Brain microvascular endothelial cell (primary cell): ENCODE results near the gene TMEM178B.
"Not testable (repeated sequence)": the region's sequence is repeated elsewhere in the genome, so short reads cannot be mapped to it uniquely, and the experiment has no call there.

Source experiments
- DNase-seq: peaks from one replicate; pipeline ENCODE4 v3.0.0-alpha.2; 2020
- H3K27ac ChIP-seq: fragments of 250-450 bp; sonication (Bioruptor Pico); 2 replicates; pipeline ENCODE4 v1.5.1; 2020; ENCODE audit warnings: mild to moderate bottlenecking, moderate library complexity
- H3K27me3 ChIP-seq: fragments of 250-450 bp; sonication (Bioruptor Pico); replicated peaks from 2 replicates; pipeline ENCODE4 v1.5.1; 2020; ENCODE audit warnings: mild to moderate bottlenecking
- H3K36me3 ChIP-seq: fragments of 250-450 bp; sonication (Bioruptor Pico); replicated peaks from 2 replicates; pipeline ENCODE4 v1.5.1; 2020; ENCODE audit warnings: mild to moderate bottlenecking
- H3K4me3 ChIP-seq: 2 replicates; pipeline ENCODE4 v1.5.1; 2011; ENCODE audit warnings: low read depth, mild to moderate bottlenecking, control low read depth, low read length, moderate library complexity
- in situ Hi-C: cut with HindIII; loops from 2 replicates; pipeline ENCODE4 v1.10.0; 2017; ENCODE audit warnings: low sequenced_read_pairs, low pct_ligation_motif_present
- TF ChIP-seq, protein P1 (sequence below): IDR thresholded peaks from 2 replicates; pipeline ENCODE4 v1.5.1; 2011; ENCODE audit warnings: low read depth, mild to moderate bottlenecking, moderate library complexity, low read length, control low read depth, inconsistent platforms; ENCODE audit errors: missing control alignments

The TMEM178B gene

DNA sequence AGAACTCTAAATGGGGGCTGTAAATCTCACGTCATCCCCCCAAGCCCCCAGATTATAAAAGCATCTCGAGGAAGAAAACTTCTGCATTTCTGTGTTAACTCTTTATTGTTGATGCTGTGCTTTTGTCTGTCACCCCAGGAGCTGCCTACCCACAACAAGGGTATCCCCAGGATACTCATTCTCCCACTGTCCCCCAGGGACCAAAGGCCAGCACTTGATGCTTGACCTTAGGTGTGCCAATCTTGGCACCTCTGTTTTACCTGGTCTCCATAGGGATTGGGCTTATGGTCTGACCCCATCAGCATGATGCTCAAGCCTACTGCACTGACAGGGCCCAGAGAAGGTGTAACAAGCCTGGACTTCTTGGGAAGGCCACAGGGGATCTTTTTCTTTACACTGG, 251.4 kb downstream of the TMEM178B start:
- H3K4me3 ChIP-seq = no peak overlapping the region
- in situ Hi-C loops = no loop called here
- no peaks in the 10 kb centered on the region for H3K27me3 ChIP-seq
- H3K36me3 ChIP-seq = no peaks in the 10 kb centered on the region
- no peak overlapping the region for H3K27ac ChIP-seq
- TF ChIP-seq, protein P1, sequence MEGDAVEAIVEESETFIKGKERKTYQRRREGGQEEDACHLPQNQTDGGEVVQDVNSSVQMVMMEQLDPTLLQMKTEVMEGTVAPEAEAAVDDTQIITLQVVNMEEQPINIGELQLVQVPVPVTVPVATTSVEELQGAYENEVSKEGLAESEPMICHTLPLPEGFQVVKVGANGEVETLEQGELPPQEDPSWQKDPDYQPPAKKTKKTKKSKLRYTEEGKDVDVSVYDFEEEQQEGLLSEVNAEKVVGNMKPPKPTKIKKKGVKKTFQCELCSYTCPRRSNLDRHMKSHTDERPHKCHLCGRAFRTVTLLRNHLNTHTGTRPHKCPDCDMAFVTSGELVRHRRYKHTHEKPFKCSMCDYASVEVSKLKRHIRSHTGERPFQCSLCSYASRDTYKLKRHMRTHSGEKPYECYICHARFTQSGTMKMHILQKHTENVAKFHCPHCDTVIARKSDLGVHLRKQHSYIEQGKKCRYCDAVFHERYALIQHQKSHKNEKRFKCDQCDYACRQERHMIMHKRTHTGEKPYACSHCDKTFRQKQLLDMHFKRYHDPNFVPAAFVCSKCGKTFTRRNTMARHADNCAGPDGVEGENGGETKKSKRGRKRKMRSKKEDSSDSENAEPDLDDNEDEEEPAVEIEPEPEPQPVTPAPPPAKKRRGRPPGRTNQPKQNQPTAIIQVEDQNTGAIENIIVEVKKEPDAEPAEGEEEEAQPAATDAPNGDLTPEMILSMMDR = no peak
- DNase-seq = no peak

DNA sequence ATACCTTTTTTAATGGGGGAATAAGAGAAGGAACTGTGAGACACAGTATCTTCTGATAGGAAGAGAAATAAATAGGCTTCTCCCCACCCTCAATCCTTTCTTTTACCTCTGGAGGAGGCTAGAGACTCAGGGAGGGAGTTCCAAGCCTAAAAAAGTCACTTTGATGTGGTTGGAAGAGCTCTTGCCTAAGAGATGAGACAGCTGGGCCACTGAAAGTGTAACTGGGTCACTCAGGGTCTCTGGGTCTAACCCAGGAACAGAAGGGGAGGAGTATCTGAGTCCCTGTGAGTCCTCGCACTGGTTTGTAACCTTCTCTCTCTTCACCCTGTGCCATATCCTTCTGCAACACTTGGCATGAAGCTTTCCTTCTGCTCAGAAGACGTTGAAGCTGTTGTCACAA, 254.4 kb downstream of the TMEM178B start:
- TF ChIP-seq, protein P1 = no peak
- Histone ChIP-seq H3K27ac (no peak overlapping the region), H3K4me3 (no peak overlapping the region), H3K27me3 (no peaks in the 10 kb centered on the region), H3K36me3 (no peaks in the 10 kb centered on the region)
- DNase-seq = no peak
- in situ Hi-C loops = no loop called here

DNA sequence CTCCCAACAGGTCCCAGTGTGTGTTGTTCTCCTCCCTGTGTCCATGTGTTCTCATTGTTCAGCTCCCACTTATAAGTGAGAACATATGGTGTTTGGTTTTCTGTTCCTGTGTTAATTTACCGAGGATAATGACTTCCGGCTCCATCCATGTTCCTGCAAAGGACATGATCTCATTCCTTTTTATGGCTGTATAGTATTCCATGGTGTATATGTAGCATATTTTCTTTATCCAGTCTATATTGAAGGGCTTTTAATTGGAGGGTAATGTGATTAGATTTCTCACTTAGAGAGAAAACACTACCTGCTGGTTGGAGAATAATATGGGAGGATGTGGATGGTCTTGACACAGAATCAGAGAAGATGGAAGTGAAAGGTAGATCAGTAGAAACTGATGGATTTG, 256.4 kb downstream of the TMEM178B start:
- H3K27me3 ChIP-seq, in situ Hi-C loops, H3K36me3 ChIP-seq, H3K4me3 ChIP-seq, DNase-seq, H3K27ac ChIP-seq: not testable (repeated sequence)

DNA sequence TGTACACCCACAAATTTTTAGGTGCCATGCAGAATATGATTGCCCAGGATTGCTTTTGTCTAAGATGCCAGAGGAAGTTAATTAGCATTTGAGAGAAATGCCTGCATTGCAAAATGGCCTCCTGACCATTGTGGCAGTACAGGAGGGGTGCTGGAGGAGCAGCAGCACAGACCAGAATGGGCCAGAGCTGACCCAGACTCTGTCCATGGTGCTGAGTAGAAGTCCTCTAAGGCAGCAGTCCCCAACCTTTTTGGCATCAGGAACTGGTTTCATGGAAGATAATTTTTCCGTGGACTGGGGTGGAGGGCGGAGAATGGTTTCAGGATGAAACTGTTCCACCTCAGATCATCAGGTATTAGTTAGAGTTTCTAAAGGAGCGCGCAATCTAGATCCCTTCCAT, 259.6 kb downstream of the TMEM178B start:
- H3K36me3 ChIP-seq = no peaks in the 10 kb centered on the region
- H3K27me3 ChIP-seq = no peaks in the 10 kb centered on the region
- TF ChIP-seq, protein P1 = no peak
- no peak overlapping the region for H3K4me3 ChIP-seq
- in situ Hi-C loops = no loop called here
- no peak for DNase-seq
- no peak overlapping the region for H3K27ac ChIP-seq

DNA sequence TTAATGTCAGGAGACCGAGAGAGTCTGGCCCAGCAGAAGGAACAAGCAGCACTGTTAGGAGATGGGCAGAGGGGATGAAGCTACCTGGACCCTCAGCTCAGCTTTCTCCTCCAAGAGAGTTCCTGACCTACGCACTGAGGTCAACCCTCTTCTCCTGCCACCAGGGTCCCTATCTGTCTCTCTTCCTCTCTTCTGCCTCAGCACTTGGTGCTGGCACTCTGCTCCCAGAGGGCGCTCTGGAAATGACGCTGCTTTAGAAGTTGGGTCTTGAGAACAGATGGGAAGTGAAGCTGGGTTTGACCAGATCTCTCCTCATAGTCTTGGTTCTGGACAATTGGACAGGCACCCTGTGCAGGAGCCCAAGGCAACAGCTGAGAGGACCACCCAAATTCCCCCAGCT, 261.3 kb downstream of the TMEM178B start:
- Histone ChIP-seq H3K36me3 (no peaks in the 10 kb centered on the region), H3K27ac (no peak overlapping the region), H3K4me3 (no peak overlapping the region), H3K27me3 (no peaks in the 10 kb centered on the region)
- TF ChIP-seq, protein P1 = no peak
- in situ Hi-C loops = no loop called here
- no peak for DNase-seq

DNA sequence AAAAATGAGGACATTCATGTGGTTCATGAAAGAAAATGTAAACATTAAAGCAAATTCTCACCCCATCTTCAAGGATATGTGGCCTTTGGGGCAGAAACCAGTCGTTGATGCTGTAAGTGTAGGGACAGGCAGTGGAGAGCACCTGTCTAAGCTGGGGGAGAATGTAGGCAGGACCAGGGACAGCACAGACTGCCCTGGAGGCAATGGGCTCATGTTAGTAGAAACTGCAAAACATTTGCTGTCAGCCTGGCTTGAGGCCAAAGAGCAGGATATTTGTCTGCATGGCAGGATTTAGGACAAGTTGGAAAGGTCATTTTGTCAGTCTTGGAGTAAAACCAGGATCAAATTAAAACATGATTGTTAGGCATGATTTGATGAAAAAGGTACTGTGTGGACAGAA, 265.7 kb downstream of the TMEM178B start:
- H3K4me3 ChIP-seq = no peak overlapping the region
- DNase-seq = no peak
- H3K36me3 ChIP-seq = no peaks in the 10 kb centered on the region
- no peak overlapping the region for H3K27ac ChIP-seq
- TF ChIP-seq, protein P1 = no peak
- H3K27me3 ChIP-seq = no peaks in the 10 kb centered on the region
- in situ Hi-C loops = no loop called here
